ENCODE results near the gene PTPRD.

PTPRD gene

DNA sequence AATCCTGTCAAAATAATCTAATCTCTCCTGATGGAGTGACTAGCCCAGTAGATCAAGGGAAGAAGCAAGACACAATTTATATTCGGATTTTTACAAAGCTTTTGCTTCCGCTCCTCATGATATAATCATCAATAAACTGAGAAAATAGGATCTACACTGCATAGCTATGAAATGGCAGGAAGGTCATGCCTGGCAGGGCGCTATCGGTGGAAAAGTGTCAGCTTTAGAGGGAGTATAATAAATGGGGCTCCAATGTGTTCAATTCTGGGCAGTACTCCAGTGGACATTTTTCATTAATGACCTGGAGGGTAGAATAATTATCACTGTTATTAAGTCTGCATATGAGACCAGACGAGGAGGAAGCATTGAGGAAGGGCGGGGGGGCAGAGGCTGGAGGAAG lies 1799.9 kb downstream of the PTPRD start:
- Histone ChIP-seq H3K4me1 (ENCODE audit: control insufficient read depth, insufficient read depth, low read length) (peaks cover 6% of the 10 kb centered on the region; the same call in 1 of the 2 replicates), H3K27ac (ENCODE audit: extremely low read depth, low read depth, low read length) (no peak overlapping the region), H3K9me3 (ENCODE audit: control insufficient read depth, insufficient read depth, low read depth, low read length) (no peaks in the 10 kb centered on the region), H3K36me3 (ENCODE audit: control insufficient read depth in 2 of 2, insufficient read depth in 1 of 2, low read length in 2 of 2) (no peaks in the 10 kb centered on the region), H3K4me3 (ENCODE audit: low read depth, low read length) (no peak overlapping the region)
- TF ChIP-seq OVOL3 (tag by site-specific recombination; IDR thresholded peaks at IDR 0.05) (no peak), EGR2 (tag by site-specific recombination; IDR thresholded peaks at IDR 0.05; ENCODE audit: low read depth) (no peak), ZNF747 (tag by site-specific recombination; IDR thresholded peaks at IDR 0.05) (no peak), HOXC10 (CRISPR knock-in tag; IDR thresholded peaks at IDR 0.05) (no peak)
- TF ChIP-seq, protein P1, sequence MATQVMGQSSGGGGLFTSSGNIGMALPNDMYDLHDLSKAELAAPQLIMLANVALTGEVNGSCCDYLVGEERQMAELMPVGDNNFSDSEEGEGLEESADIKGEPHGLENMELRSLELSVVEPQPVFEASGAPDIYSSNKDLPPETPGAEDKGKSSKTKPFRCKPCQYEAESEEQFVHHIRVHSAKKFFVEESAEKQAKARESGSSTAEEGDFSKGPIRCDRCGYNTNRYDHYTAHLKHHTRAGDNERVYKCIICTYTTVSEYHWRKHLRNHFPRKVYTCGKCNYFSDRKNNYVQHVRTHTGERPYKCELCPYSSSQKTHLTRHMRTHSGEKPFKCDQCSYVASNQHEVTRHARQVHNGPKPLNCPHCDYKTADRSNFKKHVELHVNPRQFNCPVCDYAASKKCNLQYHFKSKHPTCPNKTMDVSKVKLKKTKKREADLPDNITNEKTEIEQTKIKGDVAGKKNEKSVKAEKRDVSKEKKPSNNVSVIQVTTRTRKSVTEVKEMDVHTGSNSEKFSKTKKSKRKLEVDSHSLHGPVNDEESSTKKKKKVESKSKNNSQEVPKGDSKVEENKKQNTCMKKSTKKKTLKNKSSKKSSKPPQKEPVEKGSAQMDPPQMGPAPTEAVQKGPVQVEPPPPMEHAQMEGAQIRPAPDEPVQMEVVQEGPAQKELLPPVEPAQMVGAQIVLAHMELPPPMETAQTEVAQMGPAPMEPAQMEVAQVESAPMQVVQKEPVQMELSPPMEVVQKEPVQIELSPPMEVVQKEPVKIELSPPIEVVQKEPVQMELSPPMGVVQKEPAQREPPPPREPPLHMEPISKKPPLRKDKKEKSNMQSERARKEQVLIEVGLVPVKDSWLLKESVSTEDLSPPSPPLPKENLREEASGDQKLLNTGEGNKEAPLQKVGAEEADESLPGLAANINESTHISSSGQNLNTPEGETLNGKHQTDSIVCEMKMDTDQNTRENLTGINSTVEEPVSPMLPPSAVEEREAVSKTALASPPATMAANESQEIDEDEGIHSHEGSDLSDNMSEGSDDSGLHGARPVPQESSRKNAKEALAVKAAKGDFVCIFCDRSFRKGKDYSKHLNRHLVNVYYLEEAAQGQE (tag by site-specific recombination; IDR thresholded peaks at IDR 0.05) = no peak
- CTCF ChIA-PET = no interaction called here
- POLR2A ChIA-PET = no interaction called here

DNA sequence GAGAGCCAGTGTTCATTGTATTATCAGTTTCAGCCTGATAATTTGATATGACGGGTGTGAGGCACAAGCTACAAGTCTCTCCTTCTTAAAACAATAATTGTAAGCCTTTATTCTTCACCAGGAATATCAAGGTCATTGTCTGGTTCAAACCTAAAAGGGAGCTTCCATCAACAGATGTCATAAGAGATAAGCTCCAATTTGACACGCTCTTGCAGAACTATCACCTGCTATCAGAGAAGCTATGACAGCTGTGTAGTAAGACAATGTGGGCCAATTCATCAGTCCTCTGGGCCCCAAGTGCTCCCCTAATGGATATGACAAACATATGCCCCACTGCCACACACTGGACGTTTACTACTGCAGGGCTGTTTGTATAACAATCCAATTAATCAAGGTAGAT lies 1803.1 kb downstream of the PTPRD start:
- H3K4me1 ChIP-seq (ENCODE audit: control insufficient read depth, insufficient read depth, low read length) = no peaks in the 10 kb centered on the region
- H3K36me3 ChIP-seq (ENCODE audit: control insufficient read depth in 2 of 2, insufficient read depth in 1 of 2, low read length in 2 of 2) = no peaks in the 10 kb centered on the region
- no peak overlapping the region for H3K4me3 ChIP-seq (ENCODE audit: low read depth, low read length)
- no peak for TF ChIP-seq IKZF3 (tag by site-specific recombination; IDR thresholded peaks at IDR 0.05)
- no peak for TF ChIP-seq SP2 (tag by site-specific recombination; IDR thresholded peaks at IDR 0.05)
- no peak for TF ChIP-seq ZNF660 (tag by site-specific recombination; IDR thresholded peaks at IDR 0.05)
- no peak for TF ChIP-seq ZNF521 (tag by site-specific recombination; IDR thresholded peaks at IDR 0.05)
- no peak overlapping the region for H3K27ac ChIP-seq (ENCODE audit: extremely low read depth, low read depth, low read length)
- ChIA-PET CTCF (interaction anchor here (0.6 to 1.1 kb wide), 2 partner anchors 28 to 36 kb away, joined by 3 to 4 read pairs; no protein-coding TSS in a partner anchor), POLR2A (no interaction called here)
- no peaks in the 10 kb centered on the region for H3K9me3 ChIP-seq (ENCODE audit: control insufficient read depth, insufficient read depth, low read depth, low read length)

DNA sequence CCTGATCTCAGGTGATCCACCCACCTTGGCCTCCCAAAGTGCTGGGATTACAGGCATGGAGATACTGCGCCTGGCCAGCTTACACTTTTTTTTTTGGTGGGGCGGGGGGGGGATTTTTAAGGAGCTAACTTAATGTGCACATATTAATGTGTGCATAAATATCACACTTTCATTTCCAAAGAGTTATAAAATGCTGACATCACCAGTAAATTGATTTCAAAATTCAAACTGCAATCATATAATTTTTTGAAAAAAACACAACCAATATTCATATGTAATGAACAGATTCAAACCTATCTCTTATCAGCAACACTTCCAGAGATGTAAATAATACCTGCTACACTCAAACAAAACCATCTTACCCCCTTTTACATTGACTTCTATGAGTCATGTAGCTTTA lies 1806.7 kb downstream of the PTPRD start:
- POLR2A ChIA-PET = interaction anchor here (0.7 kb wide), 1 partner anchor 209 kb away, joined by 4 read pairs; no protein-coding TSS in a partner anchor
- CTCF ChIA-PET = no interaction called here
- TF ChIP-seq MYNN (tag by site-specific recombination; IDR thresholded peaks at IDR 0.05; ENCODE audit: borderline replicate concordance) = no peak
- no peak for TF ChIP-seq GLI4 (tag by site-specific recombination; IDR thresholded peaks at IDR 0.05)
- TF ChIP-seq ZNF248 (tag by site-specific recombination; IDR thresholded peaks at IDR 0.05) = no peak
- no peak for TF ChIP-seq SCRT1 (tag by site-specific recombination; IDR thresholded peaks at IDR 0.05; ENCODE audit: borderline replicate concordance)
- TF ChIP-seq ZEB2 (tag by site-specific recombination; IDR thresholded peaks at IDR 0.05) = no peak
- TF ChIP-seq ZNF394 (tag by site-specific recombination; IDR thresholded peaks at IDR 0.05; ENCODE audit: borderline replicate concordance) = no peak
- TF ChIP-seq ZBTB7A (tag by site-specific recombination; IDR thresholded peaks at IDR 0.05; ENCODE audit: low read depth) = no peak
- TF ChIP-seq ZFP69B (tag by site-specific recombination; IDR thresholded peaks at IDR 0.05) = no peak
- TF ChIP-seq, protein P2, sequence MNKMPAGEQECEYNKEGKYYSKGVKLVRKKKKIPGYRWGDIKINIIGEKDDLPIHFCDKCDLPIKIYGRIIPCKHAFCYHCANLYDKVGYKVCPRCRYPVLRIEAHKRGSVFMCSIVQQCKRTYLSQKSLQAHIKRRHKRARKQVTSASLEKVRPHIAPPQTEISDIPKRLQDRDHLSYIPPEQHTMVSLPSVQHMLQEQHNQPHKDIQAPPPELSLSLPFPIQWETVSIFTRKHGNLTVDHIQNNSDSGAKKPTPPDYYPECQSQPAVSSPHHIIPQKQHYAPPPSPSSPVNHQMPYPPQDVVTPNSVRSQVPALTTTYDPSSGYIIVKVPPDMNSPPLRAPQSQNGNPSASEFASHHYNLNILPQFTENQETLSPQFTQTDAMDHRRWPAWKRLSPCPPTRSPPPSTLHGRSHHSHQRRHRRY (tag by site-specific recombination; IDR thresholded peaks at IDR 0.05) = no peak
- TF ChIP-seq, protein P3, sequence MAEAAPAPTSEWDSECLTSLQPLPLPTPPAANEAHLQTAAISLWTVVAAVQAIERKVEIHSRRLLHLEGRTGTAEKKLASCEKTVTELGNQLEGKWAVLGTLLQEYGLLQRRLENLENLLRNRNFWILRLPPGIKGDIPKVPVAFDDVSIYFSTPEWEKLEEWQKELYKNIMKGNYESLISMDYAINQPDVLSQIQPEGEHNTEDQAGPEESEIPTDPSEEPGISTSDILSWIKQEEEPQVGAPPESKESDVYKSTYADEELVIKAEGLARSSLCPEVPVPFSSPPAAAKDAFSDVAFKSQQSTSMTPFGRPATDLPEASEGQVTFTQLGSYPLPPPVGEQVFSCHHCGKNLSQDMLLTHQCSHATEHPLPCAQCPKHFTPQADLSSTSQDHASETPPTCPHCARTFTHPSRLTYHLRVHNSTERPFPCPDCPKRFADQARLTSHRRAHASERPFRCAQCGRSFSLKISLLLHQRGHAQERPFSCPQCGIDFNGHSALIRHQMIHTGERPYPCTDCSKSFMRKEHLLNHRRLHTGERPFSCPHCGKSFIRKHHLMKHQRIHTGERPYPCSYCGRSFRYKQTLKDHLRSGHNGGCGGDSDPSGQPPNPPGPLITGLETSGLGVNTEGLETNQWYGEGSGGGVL (tag by site-specific recombination; IDR thresholded peaks at IDR 0.05) = no peak
- TF ChIP-seq REPIN1 (tag by site-specific recombination; IDR thresholded peaks at IDR 0.05; ENCODE audit: low read depth) = no peak
- no peak for TF ChIP-seq KLF16 (tag by site-specific recombination; IDR thresholded peaks at IDR 0.05)
- no peak for TF ChIP-seq ZNF239 (tag by site-specific recombination; IDR thresholded peaks at IDR 0.05)
- TF ChIP-seq ZNF112 (tag by site-specific recombination; IDR thresholded peaks at IDR 0.05) = no peak
- TF ChIP-seq, protein P4, sequence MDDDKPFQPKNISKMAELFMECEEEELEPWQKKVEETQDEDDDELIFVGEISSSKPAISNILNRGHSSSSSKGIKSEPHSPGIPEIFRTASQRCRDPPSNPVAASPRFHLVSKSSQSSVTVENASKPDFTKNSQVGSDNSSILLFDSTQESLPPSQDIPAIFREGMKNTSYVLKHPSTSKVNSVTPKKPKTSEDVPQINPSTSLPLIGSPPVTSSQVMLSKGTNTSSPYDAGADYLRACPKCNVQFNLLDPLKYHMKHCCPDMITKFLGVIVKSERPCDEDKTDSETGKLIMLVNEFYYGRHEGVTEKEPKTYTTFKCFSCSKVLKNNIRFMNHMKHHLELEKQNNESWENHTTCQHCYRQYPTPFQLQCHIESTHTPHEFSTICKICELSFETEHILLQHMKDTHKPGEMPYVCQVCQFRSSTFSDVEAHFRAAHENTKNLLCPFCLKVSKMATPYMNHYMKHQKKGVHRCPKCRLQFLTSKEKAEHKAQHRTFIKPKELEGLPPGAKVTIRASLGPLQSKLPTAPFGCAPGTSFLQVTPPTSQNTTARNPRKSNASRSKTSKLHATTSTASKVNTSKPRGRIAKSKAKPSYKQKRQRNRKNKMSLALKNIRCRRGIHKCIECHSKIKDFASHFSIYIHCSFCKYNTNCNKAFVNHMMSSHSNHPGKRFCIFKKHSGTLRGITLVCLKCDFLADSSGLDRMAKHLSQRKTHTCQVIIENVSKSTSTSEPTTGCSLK (tag by site-specific recombination; IDR thresholded peaks at IDR 0.05) = no peak
- no peak for TF ChIP-seq ZNF274 (IDR thresholded peaks at IDR 0.05; ENCODE audit: low read length)
- no peak for TF ChIP-seq ZNF274 (tag by site-specific recombination; IDR thresholded peaks at IDR 0.05; ENCODE audit: borderline replicate concordance)

More for the DNA sequence above, 1806.7 kb downstream of the PTPRD start:
- Histone ChIP-seq H3K4me3 (ENCODE audit: low read depth, low read length) (no peak overlapping the region), H3K27ac (ENCODE audit: extremely low read depth, low read depth, low read length) (no peak overlapping the region), H3K36me3 (ENCODE audit: control insufficient read depth in 2 of 2, insufficient read depth in 1 of 2, low read length in 2 of 2) (no peaks in the 10 kb centered on the region), H3K9me3 (ENCODE audit: control insufficient read depth, insufficient read depth, low read depth, low read length) (no peaks in the 10 kb centered on the region), H3K4me1 (ENCODE audit: control insufficient read depth, insufficient read depth, low read length) (no peaks in the 10 kb centered on the region)
